BJ (cell line): ENCODE measurements around the gene G3BP1. TPM values are rescaled to one million over a fixed set of nuclear protein-coding genes. Genes with fewer than 3 reads are reported as not detected.
A peak's percentile ranks its signal among the peaks of the same experiment; 100 is the strongest.

Source experiments
- CTCF ChIA-PET: fragments of 350-600 bp; formaldehyde crosslinking; extraction: SDS; loops from one replicate; lab custom pipeline; 2021; ENCODE audit warnings: antibody characterized with exemption, inconsistent platforms; lab: Yijun Ruan, JAX
- POLR2A ChIA-PET: fragments of 300-600 bp; sonication (Branson Sonifier 250); formaldehyde crosslinking; extraction: SDS; loops from one replicate; lab custom pipeline; 2021; ENCODE audit warnings: antibody characterized with exemption; lab: Charles Lee
- DNase-seq: peaks from one replicate; pipeline ENCODE4 v3.0.0-alpha.2; 2011; ENCODE audit warnings: low read depth
- H3K27me3 ChIP-seq: 2 replicates; pipeline ENCODE4 v1.6.0; 2011; ENCODE audit warnings: low read length; ENCODE audit not compliant: control insufficient read depth, insufficient read depth
- H3K36me3 ChIP-seq: 2 replicates; pipeline ENCODE4 v1.5.1; 2011; ENCODE audit warnings: low read length; ENCODE audit not compliant: control insufficient read depth, insufficient read depth
- H3K4me3 ChIP-seq: 2 replicates; pipeline ENCODE4 v1.5.1; 2011; ENCODE audit warnings: low read depth, mild to moderate bottlenecking, control low read depth, low read length
- CTCF ChIP-seq: IDR thresholded peaks from 2 replicates; pipeline ENCODE4 v1.5.1; 2011; ENCODE audit warnings: low read depth, mild to moderate bottlenecking, control low read depth, inconsistent platforms, low read length, moderate library complexity; ENCODE audit not compliant: insufficient read depth
- polyA plus RNA-seq: library from polyadenylated mRNA; depleted of rRNA; stranded (reverse); fragments of >200 nt; gene quantifications from 2 replicates; pipeline ENCODE4 v1.2.3, GENCODE V29; 2011

Gene G3BP1
- polyA plus RNA-seq, 1 experiment: 59.1 TPM

GRCh38 chr5:151811593-151812321 is 40.0 kb downstream of the G3BP1 start:
- ChIA-PET POLR2A (no interaction called here), CTCF (interaction anchor here (1.3 kb wide), 1 partner anchor 331 kb away, joined by 4 read pairs; no protein-coding TSS in a partner anchor)
- Histone ChIP-seq H3K27me3 (no peaks in the 10 kb centered on the region), H3K4me3 (no peak overlapping the region), H3K36me3 (peaks cover 6% of the 10 kb centered on the region)
- peak; percentile 14 for DNase-seq
- TF ChIP-seq CTCF: no peak

- Histone ChIP-seq H3K27me3 (no peaks in the 10 kb centered on the region), H3K4me3 (no peak overlapping the region), H3K36me3 (peaks cover 6% of the 10 kb centered on the region)
- CTCF ChIA-PET: no interaction called here
- POLR2A ChIA-PET: no interaction called here
- no peak for DNase-seq
- TF ChIP-seq CTCF: no peak
Observed at GRCh38 chr5:151812757-151813309, 41.1 kb downstream of the G3BP1 start.

- peaks cover 5% of the 10 kb centered on the region for H3K36me3 ChIP-seq
Observed at GRCh38 chr5:151815051-151815450, 43.3 kb downstream of the G3BP1 start.

GRCh38 chr5:151819830-151820229 is 48.1 kb downstream of the G3BP1 start:
- POLR2A ChIA-PET: no interaction called here
- Histone ChIP-seq H3K36me3 (0 out of 2 replicates have a peak, but pooled peaks cover 2% of the 10 kb centered on the region), H3K27me3 (no peaks in the 10 kb centered on the region), H3K4me3 (no peak overlapping the region)
- DNase-seq: no peak
- CTCF ChIA-PET: interaction anchor here (2.4 kb wide), 1 partner anchor 323 kb away, joined by 9 read pairs; no protein-coding TSS in a partner anchor
- no peak for TF ChIP-seq CTCF

More at GRCh38 chr5:151815051-151815450, 43.3 kb downstream of the G3BP1 start:
- TF ChIP-seq CTCF: no peak
- POLR2A ChIA-PET: no interaction called here
- Histone ChIP-seq H3K27me3 (no peaks in the 10 kb centered on the region), H3K4me3 (no peak overlapping the region)
- no peak for DNase-seq
- CTCF ChIA-PET: interaction anchor here (1.0 to 3.1 kb wide), 3 partner anchors 9 to 328 kb away, joined by 4 to 22 read pairs (median 18); no protein-coding TSS in a partner anchor

GRCh38 chr5:151820271-151820670 is 48.5 kb downstream of the G3BP1 start:
- H3K36me3 ChIP-seq: no peaks in the 10 kb centered on the region
- TF ChIP-seq CTCF: no peak
- no peaks in the 10 kb centered on the region for H3K27me3 ChIP-seq
- no peak overlapping the region for H3K4me3 ChIP-seq
- ChIA-PET POLR2A (no interaction called here), CTCF (interaction anchor here (2.4 kb wide), 1 partner anchor 323 kb away, joined by 9 read pairs; no protein-coding TSS in a partner anchor)
- no peak for DNase-seq
